OCI-LY7 (cell line): Measurements from ENCODE around the gene DOCK4.

Experiments used
- EZH2phosphoT487 ChIP-seq: fragments of 200-600 bp; sonication (generic); IDR thresholded peaks from 2 replicates; pipeline ENCODE4 v1.6.1; 2018; ENCODE audit warnings: low read depth, borderline replicate concordance, mild to moderate bottlenecking, mixed run types, antibody characterized with exemption, low read length, moderate library complexity, mixed read lengths
- TF ChIP-seq, protein P1 (sequence below): fragments of 200-600 bp; sonication (generic); conservative IDR thresholded peaks from 2 replicates; pipeline ENCODE4 v1.5.1; 2014; ENCODE audit warnings: mild to moderate bottlenecking, antibody characterized with exemption, low read length, moderate library complexity, mixed read lengths

DNA sequence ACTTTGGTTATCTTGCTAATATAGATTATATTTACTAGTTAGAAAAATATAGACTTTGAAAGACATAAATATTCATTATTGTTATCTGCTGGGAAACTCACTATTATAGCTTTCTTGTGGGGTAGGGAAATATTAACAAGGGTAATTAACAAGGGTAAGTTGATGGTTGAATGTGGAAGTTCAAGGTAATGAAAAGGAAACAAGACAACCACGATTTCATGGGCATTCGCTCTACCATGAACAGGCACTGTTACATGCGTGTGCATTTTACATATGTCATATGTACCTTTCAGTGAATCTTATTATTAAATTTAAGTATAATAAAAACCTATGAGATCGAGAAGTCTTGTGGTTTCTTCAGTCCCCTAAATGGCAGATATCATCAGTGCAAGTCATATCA is 392.9 kb downstream of the DOCK4 start:
- TF ChIP-seq, protein P1, sequence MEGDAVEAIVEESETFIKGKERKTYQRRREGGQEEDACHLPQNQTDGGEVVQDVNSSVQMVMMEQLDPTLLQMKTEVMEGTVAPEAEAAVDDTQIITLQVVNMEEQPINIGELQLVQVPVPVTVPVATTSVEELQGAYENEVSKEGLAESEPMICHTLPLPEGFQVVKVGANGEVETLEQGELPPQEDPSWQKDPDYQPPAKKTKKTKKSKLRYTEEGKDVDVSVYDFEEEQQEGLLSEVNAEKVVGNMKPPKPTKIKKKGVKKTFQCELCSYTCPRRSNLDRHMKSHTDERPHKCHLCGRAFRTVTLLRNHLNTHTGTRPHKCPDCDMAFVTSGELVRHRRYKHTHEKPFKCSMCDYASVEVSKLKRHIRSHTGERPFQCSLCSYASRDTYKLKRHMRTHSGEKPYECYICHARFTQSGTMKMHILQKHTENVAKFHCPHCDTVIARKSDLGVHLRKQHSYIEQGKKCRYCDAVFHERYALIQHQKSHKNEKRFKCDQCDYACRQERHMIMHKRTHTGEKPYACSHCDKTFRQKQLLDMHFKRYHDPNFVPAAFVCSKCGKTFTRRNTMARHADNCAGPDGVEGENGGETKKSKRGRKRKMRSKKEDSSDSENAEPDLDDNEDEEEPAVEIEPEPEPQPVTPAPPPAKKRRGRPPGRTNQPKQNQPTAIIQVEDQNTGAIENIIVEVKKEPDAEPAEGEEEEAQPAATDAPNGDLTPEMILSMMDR = no peak
- TF ChIP-seq EZH2phosphoT487 = no peak
